ENCODE results near the gene OR2T11.
A peak's percentile ranks its signal among the peaks of the same experiment; 100 is the strongest.
"Not testable (repeated sequence)": the region's sequence is repeated elsewhere in the genome, so short reads cannot be mapped to it uniquely, and the experiment has no call there.

OR2T11 gene

GRCh38 chr1:248634991-248635390 lies at the start of gene OR2T11:
Gene OR2T11 (minus strand): TSS chr1:248635091. CDS start chr1:248627128, 7,963 bp downstream.
- not testable (repeated sequence) for DNase-seq (ENCODE audit: low read depth, low spot score)

GRCh38 chr1:248681651-248682050 lies 46.8 kb upstream of the OR2T11 start:
- DNase-seq (ENCODE audit: low read depth, low spot score), result no peak

GRCh38 chr1:248670003-248670402 lies 35.1 kb upstream of the OR2T11 start:
- peak; percentile 1 for DNase-seq (ENCODE audit: low read depth, low spot score)

GRCh38 chr1:248663453-248664328 lies 28.8 kb upstream of the OR2T11 start:
- DNase-seq (ENCODE audit: low read depth, low spot score), result not testable (repeated sequence)

- DNase-seq (ENCODE audit: low read depth, low spot score), result not testable (repeated sequence)
These were observed 21.9 kb upstream of the OR2T11 start for GRCh38 chr1:248656797-248657196.

GRCh38 chr1:248655354-248655753 lies 20.5 kb upstream of the OR2T11 start, which contains the start of gene OR2T27:
Gene OR2T27 (minus strand): TSS chr1:248655528. CDS start chr1:248650884, 4,644 bp downstream.
- not testable (repeated sequence) for DNase-seq (ENCODE audit: low read depth, low spot score)

GRCh38 chr1:248648770-248649536 lies 14.1 kb upstream of the OR2T11 start:
- not testable (repeated sequence) for DNase-seq (ENCODE audit: low read depth, low spot score)

- not testable (repeated sequence) for DNase-seq (ENCODE audit: low read depth, low spot score)
These were observed 10.3 kb upstream of the OR2T11 start, which contains the start of gene OR2T35 for GRCh38 chr1:248645178-248645577. Gene OR2T35 (minus strand): TSS chr1:248645278. CDS start chr1:248639258, 6,020 bp downstream.

GRCh38 chr1:248642971-248643651 lies 8.2 kb upstream of the OR2T11 start:
- DNase-seq (ENCODE audit: low read depth, low spot score), result not testable (repeated sequence)

- not testable (repeated sequence) for DNase-seq (ENCODE audit: low read depth, low spot score)
These were observed 6.7 kb upstream of the OR2T11 start for GRCh38 chr1:248641583-248641982.

- not testable (repeated sequence) for DNase-seq (ENCODE audit: low read depth, low spot score)
These were observed 6.0 kb upstream of the OR2T11 start for GRCh38 chr1:248640906-248641305.

GRCh38 chr1:248639652-248640051 lies 4.8 kb upstream of the OR2T11 start:
- DNase-seq (ENCODE audit: low read depth, low spot score), result not testable (repeated sequence)

- not testable (repeated sequence) for DNase-seq (ENCODE audit: low read depth, low spot score)
These were observed 1.7 kb upstream of the OR2T11 start for GRCh38 chr1:248636612-248637011.

GRCh38 chr1:248631354-248632008 lies 3.4 kb downstream of the OR2T11 start:
- no peak for DNase-seq (ENCODE audit: low read depth, low spot score)

GRCh38 chr1:248630551-248630950 lies 4.3 kb downstream of the OR2T11 start:
- no peak for DNase-seq (ENCODE audit: low read depth, low spot score)

- no peak for DNase-seq (ENCODE audit: low read depth, low spot score)
These were observed 6.7 kb downstream of the OR2T11 start for GRCh38 chr1:248627971-248628844.

GRCh38 chr1:248625971-248626370 lies 8.9 kb downstream of the OR2T11 start:
- no peak for DNase-seq (ENCODE audit: low read depth, low spot score)

- DNase-seq (ENCODE audit: low read depth, low spot score), result no peak
These were observed 9.7 kb downstream of the OR2T11 start for GRCh38 chr1:248625166-248625565.

- peak; percentile 4 for DNase-seq (ENCODE audit: low read depth, low spot score)
These were observed 12.3 kb downstream of the OR2T11 start for GRCh38 chr1:248622570-248623001.

GRCh38 chr1:248621770-248622169 lies 13.1 kb downstream of the OR2T11 start:
- no peak for DNase-seq (ENCODE audit: low read depth, low spot score)

Measured in astrocyte of the hippocampus (primary cell).